HG03354 (cell line): ENCODE measurements around the gene ITGB6.
"Not testable (repeated sequence)": the region's sequence is repeated elsewhere in the genome, so short reads cannot be mapped to it uniquely, and the experiment has no call there.

Experiments
- ATAC-seq: cut with Tn5 transposase; IDR thresholded peaks from one replicate; pipeline ENCODE4 v1.9.1; 2021; ENCODE audit warnings: mild to moderate bottlenecking; ENCODE audit not compliant: unreplicated experiment, poor library complexity, severe bottlenecking

Gene ITGB6

DNA sequence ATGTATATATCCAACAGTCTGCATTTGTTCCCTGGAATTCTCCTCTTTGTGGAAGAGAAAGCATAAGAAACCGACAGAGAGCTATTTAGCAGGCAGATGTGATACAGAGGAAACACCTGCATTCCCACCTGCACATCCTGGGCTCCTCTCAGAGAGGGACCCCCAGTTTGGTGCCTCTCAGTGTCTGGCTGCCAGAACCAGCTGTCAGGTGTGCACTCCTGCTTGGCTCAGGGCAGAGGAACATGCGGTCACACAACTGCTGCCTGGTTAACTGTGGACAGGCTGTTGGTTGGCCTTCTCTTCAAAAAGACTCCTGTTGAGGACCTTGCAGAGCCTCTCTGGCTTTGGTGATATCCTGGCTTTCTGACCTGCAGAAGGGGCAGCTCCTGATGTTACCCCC lies 54.6 kb downstream of the ITGB6 start:
- no peak for ATAC-seq

DNA sequence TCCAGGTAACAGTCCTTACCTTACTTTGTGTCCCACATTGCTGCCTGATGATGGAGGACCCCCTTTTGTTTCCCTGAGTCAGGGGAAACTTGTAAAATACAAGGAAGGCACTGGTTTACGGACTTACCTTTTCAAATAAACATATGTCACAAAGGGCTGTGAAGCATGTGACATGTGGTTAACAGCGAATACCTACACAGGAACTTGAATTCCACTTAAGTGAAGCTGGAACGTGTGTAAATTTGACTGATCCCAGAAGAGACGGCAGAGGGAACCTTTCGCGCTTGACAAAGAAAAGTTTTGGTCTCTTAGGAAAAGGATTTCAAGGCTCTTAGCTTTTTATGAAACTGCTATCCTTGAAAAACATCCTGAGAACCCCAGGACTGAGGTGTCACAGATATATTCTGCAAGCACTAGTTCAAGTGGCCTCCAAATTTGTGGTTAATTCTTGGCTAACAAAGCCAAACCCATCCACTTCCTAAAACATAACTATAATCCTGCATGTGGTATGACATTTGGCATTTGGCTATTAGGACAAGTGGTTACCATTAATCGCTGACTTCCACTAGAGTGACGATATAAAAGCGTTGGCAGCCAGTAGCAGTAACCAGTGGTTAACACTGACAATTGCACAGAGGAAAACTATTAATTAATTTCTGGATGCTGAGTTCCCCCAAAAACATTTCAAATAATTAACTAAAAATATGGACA lies 55.6 kb downstream of the ITGB6 start:
- no peak for ATAC-seq

GRCh38 chr2:160142472-160142871 lies 57.6 kb downstream of the ITGB6 start:
- no peak for ATAC-seq

GRCh38 chr2:160141912-160142311 lies 58.2 kb downstream of the ITGB6 start:
- no peak for ATAC-seq

DNA sequence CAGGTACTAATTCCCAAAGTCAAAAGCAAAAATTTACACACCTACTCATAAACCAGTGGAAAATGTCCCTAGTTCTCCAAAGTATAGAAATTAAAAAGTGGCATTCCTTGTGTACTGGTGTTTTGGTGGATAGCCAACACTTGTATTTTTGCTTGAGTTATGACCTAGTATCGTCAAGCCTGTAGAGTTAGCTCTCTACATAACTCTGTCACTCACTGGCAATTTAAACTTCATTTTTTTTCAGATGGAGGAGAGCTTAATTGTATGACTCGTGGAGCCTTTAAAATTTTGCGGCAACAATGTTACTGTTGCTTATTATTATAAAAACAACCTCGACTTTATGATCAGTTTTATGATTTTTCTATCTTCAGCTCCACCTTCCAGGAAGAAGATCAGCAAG lies 58.7 kb downstream of the ITGB6 start:
- no peak for ATAC-seq

GRCh38 chr2:160140471-160140870 lies 59.6 kb downstream of the ITGB6 start:
- ATAC-seq = no peak

DNA sequence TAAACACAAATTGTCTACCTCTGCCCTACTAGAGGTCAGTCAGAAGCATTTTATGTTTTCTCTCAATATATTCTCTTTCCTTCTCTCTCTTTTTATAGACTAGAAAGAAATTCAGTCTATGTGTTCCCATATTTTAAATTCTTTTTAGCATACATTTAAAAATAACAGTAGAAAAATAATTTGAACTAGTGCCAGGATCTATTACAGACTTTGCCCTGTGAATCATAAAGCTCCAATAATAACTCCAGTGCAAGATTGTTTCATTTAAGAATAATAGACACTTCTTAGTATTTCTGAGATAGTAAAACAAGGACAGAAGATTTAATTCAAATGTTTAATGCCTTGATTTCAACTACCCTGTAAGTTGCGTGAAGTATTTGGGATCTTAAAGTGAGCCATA lies 60.1 kb downstream of the ITGB6 start:
- ATAC-seq = no peak

DNA sequence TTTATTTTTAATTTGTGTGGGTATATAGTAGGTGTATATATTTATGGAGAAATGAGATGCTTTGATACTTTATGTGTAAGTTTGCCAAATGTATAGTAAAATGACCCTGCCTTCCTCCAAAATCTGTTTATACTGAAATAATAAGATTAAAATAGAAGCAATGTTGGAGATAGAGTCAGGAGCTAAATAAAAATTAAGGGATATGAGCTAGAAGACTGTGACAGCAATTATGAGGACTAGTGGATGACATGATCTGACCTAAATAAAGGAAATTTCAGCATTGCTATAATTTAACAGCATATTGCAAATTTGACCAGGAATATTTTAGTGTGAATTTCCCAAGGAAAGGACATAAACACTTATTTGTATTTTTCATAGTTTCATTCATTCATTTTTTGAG lies 60.7 kb downstream of the ITGB6 start:
- ATAC-seq = no peak

DNA sequence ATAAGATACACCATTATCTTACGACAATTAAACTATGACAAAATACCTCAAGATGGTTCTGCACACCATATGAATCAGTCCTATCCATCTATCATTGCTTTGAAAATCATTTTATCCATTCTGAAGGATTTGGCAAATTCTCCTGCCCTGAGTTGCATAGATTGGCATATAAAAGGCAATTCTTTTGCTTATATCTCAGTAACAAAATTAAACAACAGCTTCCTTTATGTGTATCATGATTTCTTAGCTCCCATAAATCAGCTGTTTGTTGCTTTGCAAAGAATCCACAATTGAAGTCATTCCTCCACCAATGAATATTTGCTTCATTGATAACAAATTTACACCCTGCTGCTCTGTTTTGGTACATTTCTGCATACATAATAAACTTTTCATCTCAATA lies 61.7 kb downstream of the ITGB6 start:
- ATAC-seq = no peak

GRCh38 chr2:160137464-160137863 lies 62.6 kb downstream of the ITGB6 start:
- no peak for ATAC-seq

GRCh38 chr2:160132761-160133160 lies 67.3 kb downstream of the ITGB6 start:
- no peak for ATAC-seq

DNA sequence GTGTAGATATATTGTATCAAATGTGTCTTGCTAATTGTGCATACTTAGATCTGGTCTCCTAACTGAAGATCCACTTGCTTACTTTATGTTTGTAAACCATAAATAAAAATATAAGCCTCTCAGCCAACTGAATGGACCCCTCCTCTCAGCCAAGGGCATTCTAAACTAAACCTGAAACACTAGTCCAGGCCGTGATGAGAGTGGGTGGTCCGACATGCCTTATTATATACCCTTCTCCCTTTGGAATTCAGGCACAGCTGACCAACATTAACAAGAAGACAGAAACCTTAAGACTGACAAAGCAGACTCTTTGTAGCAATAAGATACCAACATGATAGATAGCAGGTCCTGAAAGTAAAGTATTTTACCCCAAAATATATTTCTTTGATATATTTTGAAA lies 73.3 kb downstream of the ITGB6 start:
- ATAC-seq = no peak

DNA sequence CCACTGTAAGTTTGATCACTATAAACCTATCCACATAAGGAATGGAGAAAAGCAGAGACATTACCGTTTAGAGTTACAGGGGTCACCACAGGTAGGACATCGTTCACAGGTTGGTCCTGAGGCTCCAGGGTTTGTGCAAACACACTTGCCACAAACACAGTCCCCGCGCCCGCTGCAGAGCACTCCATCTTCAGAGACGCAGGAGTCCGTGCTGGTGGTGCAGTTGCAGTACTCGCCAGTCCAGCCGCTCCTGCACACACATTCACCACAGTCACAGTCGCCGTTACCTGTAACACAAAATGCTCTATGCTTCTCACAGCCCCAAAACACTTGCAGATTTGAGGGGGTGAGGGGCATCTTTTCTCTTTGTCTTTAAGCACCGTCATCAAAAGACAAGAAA lies 73.8 kb downstream of the ITGB6 start:
- ATAC-seq = no peak

DNA sequence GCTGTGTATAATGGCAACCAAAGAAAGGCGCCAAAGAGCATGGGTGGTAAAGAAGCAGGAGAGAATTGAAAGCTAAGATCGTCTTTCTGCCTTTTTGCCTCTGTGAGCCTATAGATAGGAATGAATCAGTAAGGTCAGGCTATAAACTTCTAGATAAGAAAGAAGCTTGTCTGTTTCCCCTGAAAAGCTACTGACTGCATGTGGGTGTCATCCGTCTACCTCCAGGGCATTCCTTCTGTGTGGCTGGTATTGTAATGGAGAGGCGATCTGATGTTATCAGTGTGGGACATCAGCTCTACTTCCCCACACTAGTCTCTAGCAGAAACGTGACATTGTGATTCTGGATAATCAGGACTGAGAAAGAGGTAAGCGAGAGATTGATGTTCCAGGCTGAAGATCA lies 74.2 kb downstream of the ITGB6 start:
- no peak for ATAC-seq

- ATAC-seq = no peak
Measured at GRCh38 chr2:160125366-160125765, 74.7 kb downstream of the ITGB6 start.

- no peak for ATAC-seq
Measured at GRCh38 chr2:160124571-160124970, 75.5 kb downstream of the ITGB6 start.

DNA sequence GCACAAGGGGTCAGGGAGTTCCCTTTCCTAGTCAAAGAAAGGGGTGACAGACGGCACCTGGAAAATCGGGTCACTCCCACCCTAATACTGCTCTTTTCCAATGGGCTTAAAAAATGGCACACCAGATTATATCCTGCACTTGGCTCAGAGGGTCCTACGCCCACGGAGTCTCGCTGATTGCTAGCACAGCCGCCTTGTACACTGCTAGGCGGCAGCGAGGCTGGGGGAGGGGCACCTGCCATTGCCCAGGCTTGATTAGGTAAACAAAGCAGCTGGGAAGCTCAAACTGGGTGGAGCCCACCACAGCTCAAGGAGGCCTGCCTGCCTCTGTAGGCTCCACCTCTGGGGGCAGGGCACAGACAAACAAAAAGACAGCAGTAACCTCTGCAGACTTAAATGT lies 85.4 kb downstream of the ITGB6 start:
- ATAC-seq = not testable (repeated sequence)

DNA sequence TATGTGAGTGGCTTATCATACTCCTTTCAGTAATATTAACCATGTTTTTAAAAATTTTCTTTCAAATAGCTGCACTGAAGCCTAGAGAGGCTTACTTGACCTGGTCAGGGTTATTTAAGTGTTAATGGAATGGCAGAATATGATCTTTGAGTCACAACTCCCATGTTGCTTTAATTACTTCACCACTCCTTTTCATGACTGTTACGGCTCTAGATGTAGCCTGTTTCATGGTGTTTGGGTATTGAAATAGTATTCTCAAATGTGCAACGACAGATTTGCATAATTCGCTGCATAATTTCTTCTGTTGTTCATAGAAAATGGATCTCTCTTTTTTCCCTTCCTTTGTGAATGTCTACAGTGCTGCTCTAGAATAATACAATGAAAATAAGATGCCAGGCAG lies 86.1 kb downstream of the ITGB6 start:
- no peak for ATAC-seq

DNA sequence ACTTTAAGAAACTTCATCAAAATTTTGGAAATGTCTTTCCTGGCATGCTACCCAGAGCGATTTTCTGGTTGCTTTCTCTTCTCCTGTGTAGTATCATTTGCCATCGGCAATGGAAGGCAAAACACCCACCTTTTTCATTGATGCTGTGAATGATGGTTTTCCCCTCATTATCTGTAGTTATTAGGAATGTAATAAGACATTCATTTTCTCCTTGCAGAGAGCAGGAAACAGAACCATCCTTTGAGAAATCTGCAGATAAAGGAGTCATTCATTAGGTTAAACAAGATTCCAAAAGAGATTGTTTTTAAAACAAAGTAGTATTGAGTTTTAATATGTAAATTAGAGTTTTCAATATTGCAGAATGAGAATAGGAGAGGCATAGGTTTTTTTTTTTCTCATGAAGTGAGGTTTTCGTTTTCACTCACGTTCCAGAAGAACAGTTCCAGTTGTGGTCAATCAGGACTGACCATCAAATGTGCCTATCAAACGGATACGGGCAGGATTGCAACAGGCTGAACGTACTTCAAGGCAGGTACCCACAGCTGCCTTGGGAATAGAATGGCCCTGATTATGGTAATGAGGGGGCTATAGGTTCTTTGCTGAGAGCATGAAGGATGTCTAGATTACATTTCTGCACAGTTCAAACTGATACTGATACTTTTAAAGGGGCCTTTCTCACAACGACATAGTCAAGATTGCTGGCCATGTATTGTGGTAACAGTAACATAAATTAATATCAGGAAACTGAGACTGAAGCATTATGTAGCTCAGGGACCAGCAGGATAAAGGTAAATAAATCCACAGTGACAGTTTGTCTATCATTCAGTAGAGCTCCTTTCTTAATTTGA lies 87.9 kb downstream of the ITGB6 start:
- peak; percentile 77 for ATAC-seq

GRCh38 chr2:160110674-160111239 lies 89.3 kb downstream of the ITGB6 start:
- no peak for ATAC-seq
